Measurements from ENCODE around the gene RPS6KC1. TPM values are rescaled to one million over a fixed set of nuclear protein-coding genes. Genes with fewer than 3 reads are reported as not detected.

RPS6KC1 gene
- total and polyA plus RNA-seq, 4 experiments from 2014 or later, result 4.2 to 15.4 (median 11.2) TPM

- H3K27me3 ChIP-seq (ENCODE audit: insufficient read depth, low read length), result no peaks in the 10 kb centered on the region
- Mint-ChIP-seq H3K9me3 (no peaks in the 10 kb centered on the region), H3K27ac (no peak overlapping the region), H3K4me3 (no peak overlapping the region), H3K27me3 (no peaks in the 10 kb centered on the region), H3K4me1 (no peaks in the 10 kb centered on the region), H3K36me3 (peaks cover 8 to 26% of the 10 kb centered on the region in 2 donors)
- no peak overlapping the region for H3K27ac ChIP-seq (ENCODE audit: low read depth, low read length)
- POLR2A ChIA-PET (ENCODE audit: partially characterized antibody), result no interaction called here
- no peaks in the 10 kb centered on the region for H3K9me3 ChIP-seq (ENCODE audit: control insufficient read depth in 1 of 2, low read length in 2 of 2)
- DNase-seq, result no peak
- H3K36me3 ChIP-seq (ENCODE audit: insufficient read depth, low read length), result no peaks in the 10 kb centered on the region
- intact Hi-C loops (cut with micrococcal nuclease), result no loop called here
- CTCF ChIA-PET (ENCODE audit: partially characterized antibody), result interaction anchor here (0.8 to 1.6 kb wide), 3 partner anchors 17 to 876 kb away, joined by 3 to 4 read pairs (median 4); no protein-coding TSS in a partner anchor
- no peaks in the 10 kb centered on the region for H3K4me1 ChIP-seq (ENCODE audit: insufficient read depth, low read length)
- no peak overlapping the region for H3K4me3 ChIP-seq (ENCODE audit: low read length in 2 of 2)
These were observed 196.0 kb downstream of the RPS6KC1 start for GRCh38 chr1:213247038-213247437.

GRCh38 chr1:213249395-213249794, 198.4 kb downstream of the RPS6KC1 start:
- Mint-ChIP-seq H3K36me3 (peaks cover 4 to 32% of the 10 kb centered on the region in 2 donors), H3K9me3 (no peaks in the 10 kb centered on the region), H3K27ac (peak overlapping the region in 1 of 7 donors; percentile 11), H3K4me3 (no peak overlapping the region), H3K4me1 (no peaks in the 10 kb centered on the region), H3K27me3 (no peaks in the 10 kb centered on the region)
- Histone ChIP-seq H3K27me3 (ENCODE audit: insufficient read depth, low read length) (no peaks in the 10 kb centered on the region), H3K4me3 (ENCODE audit: low read length in 2 of 2) (no peak overlapping the region), H3K27ac (ENCODE audit: low read depth, low read length) (no peak overlapping the region), H3K9me3 (ENCODE audit: control insufficient read depth in 1 of 2, low read length in 2 of 2) (no peaks in the 10 kb centered on the region), H3K36me3 (ENCODE audit: insufficient read depth, low read length) (no peaks in the 10 kb centered on the region), H3K4me1 (ENCODE audit: insufficient read depth, low read length) (no peaks in the 10 kb centered on the region)
- intact Hi-C loops (cut with micrococcal nuclease), result no loop called here
- ChIA-PET CTCF (ENCODE audit: partially characterized antibody) (interaction anchor here (1.6 kb wide), 1 partner anchor 9 kb away, joined by 5 read pairs; no protein-coding TSS in a partner anchor), POLR2A (ENCODE audit: partially characterized antibody) (no interaction called here)
- DNase-seq, result no peak

GRCh38 chr1:213250041-213250440, 199.0 kb downstream of the RPS6KC1 start:
- H3K27ac ChIP-seq (ENCODE audit: low read depth, low read length), result no peak overlapping the region
- Mint-ChIP-seq H3K9me3 (no peaks in the 10 kb centered on the region), H3K36me3 (peaks cover 4 to 33% of the 10 kb centered on the region in 2 donors), H3K4me1 (no peaks in the 10 kb centered on the region), H3K27ac (no peak overlapping the region), H3K27me3 (no peaks in the 10 kb centered on the region), H3K4me3 (no peak overlapping the region)
- no peak for DNase-seq
- POLR2A ChIA-PET (ENCODE audit: partially characterized antibody), result no interaction called here
- no peaks in the 10 kb centered on the region for H3K27me3 ChIP-seq (ENCODE audit: insufficient read depth, low read length)
- CTCF ChIA-PET (ENCODE audit: partially characterized antibody), result interaction anchor here (1.6 kb wide), 1 partner anchor 10 kb away, joined by 5 read pairs; no protein-coding TSS in a partner anchor
- no peaks in the 10 kb centered on the region for H3K4me1 ChIP-seq (ENCODE audit: insufficient read depth, low read length)
- no peaks in the 10 kb centered on the region for H3K36me3 ChIP-seq (ENCODE audit: insufficient read depth, low read length)
- H3K9me3 ChIP-seq (ENCODE audit: control insufficient read depth in 1 of 2, low read length in 2 of 2), result no peaks in the 10 kb centered on the region
- H3K4me3 ChIP-seq (ENCODE audit: low read length in 2 of 2), result no peak overlapping the region
- intact Hi-C loops (cut with micrococcal nuclease), result no loop called here

- ChIA-PET POLR2A (ENCODE audit: partially characterized antibody) (no interaction called here), CTCF (ENCODE audit: partially characterized antibody) (interaction anchor here (1.6 kb wide), 1 partner anchor 10 kb away, joined by 5 read pairs; no protein-coding TSS in a partner anchor)
- Mint-ChIP-seq H3K27ac (no peak overlapping the region), H3K4me3 (no peak overlapping the region), H3K4me1 (no peaks in the 10 kb centered on the region), H3K27me3 (no peaks in the 10 kb centered on the region), H3K36me3 (peaks cover 4 to 33% of the 10 kb centered on the region in 2 donors), H3K9me3 (no peaks in the 10 kb centered on the region)
- no peak overlapping the region for H3K27ac ChIP-seq (ENCODE audit: low read depth, low read length)
- H3K9me3 ChIP-seq (ENCODE audit: control insufficient read depth in 1 of 2, low read length in 2 of 2), result no peaks in the 10 kb centered on the region
- H3K36me3 ChIP-seq (ENCODE audit: insufficient read depth, low read length), result no peaks in the 10 kb centered on the region
- intact Hi-C loops (cut with micrococcal nuclease), result no loop called here
- no peaks in the 10 kb centered on the region for H3K4me1 ChIP-seq (ENCODE audit: insufficient read depth, low read length)
- H3K27me3 ChIP-seq (ENCODE audit: insufficient read depth, low read length), result no peaks in the 10 kb centered on the region
- no peak overlapping the region for H3K4me3 ChIP-seq (ENCODE audit: low read length in 2 of 2)
- no peak for DNase-seq
These were observed 199.4 kb downstream of the RPS6KC1 start for GRCh38 chr1:213250446-213250845.

GRCh38 chr1:213251972-213252371, 200.9 kb downstream of the RPS6KC1 start:
- Histone ChIP-seq H3K9me3 (ENCODE audit: control insufficient read depth in 1 of 2, low read length in 2 of 2) (no peaks in the 10 kb centered on the region), H3K27ac (ENCODE audit: low read depth, low read length) (no peak overlapping the region), H3K4me1 (ENCODE audit: insufficient read depth, low read length) (no peaks in the 10 kb centered on the region), H3K27me3 (ENCODE audit: insufficient read depth, low read length) (no peaks in the 10 kb centered on the region), H3K4me3 (ENCODE audit: low read length in 2 of 2) (no peak overlapping the region), H3K36me3 (ENCODE audit: insufficient read depth, low read length) (no peaks in the 10 kb centered on the region)
- no peaks in the 10 kb centered on the region for H3K4me1 Mint-ChIP-seq
- H3K4me3 Mint-ChIP-seq, result no peak overlapping the region
- POLR2A ChIA-PET (ENCODE audit: partially characterized antibody), result no interaction called here
- peaks cover 3 to 40% of the 10 kb centered on the region in 2 donors for H3K36me3 Mint-ChIP-seq
- no peak for DNase-seq
- CTCF ChIA-PET (ENCODE audit: partially characterized antibody), result no interaction called here
- H3K9me3 Mint-ChIP-seq, result no peaks in the 10 kb centered on the region
- H3K27me3 Mint-ChIP-seq, result no peaks in the 10 kb centered on the region
- H3K27ac Mint-ChIP-seq, result no peak overlapping the region
- intact Hi-C loops (cut with micrococcal nuclease), result no loop called here

GRCh38 chr1:213256438-213257087, 205.5 kb downstream of the RPS6KC1 start:
- ChIA-PET CTCF (ENCODE audit: partially characterized antibody) (interaction anchor here (1.3 kb wide), 1 partner anchor 12 kb away, joined by 3 read pairs; no protein-coding TSS in a partner anchor), POLR2A (ENCODE audit: partially characterized antibody) (no interaction called here)
- intact Hi-C loops (cut with micrococcal nuclease), result no loop called here

GRCh38 chr1:213260311-213261075, 209.5 kb downstream of the RPS6KC1 start:
- Histone ChIP-seq H3K27me3 (ENCODE audit: insufficient read depth, low read length) (no peaks in the 10 kb centered on the region), H3K27ac (ENCODE audit: low read depth, low read length) (no peak overlapping the region), H3K4me3 (ENCODE audit: low read length in 2 of 2) (no peak overlapping the region), H3K36me3 (ENCODE audit: insufficient read depth, low read length) (no peaks in the 10 kb centered on the region), H3K9me3 (ENCODE audit: control insufficient read depth in 1 of 2, low read length in 2 of 2) (no peaks in the 10 kb centered on the region), H3K4me1 (ENCODE audit: insufficient read depth, low read length) (no peaks in the 10 kb centered on the region)
- Mint-ChIP-seq H3K27me3 (no peaks in the 10 kb centered on the region), H3K27ac (no peak overlapping the region), H3K4me1 (no peaks in the 10 kb centered on the region), H3K9me3 (peaks cover 0 to 4% (median under 1%) of the 10 kb centered on the region in 8 donors), H3K4me3 (no peak overlapping the region), H3K36me3 (peaks cover 33 to 62% of the 10 kb centered on the region in 2 donors)
- intact Hi-C loops (cut with micrococcal nuclease), result no loop called here
- POLR2A ChIA-PET (ENCODE audit: partially characterized antibody), result no interaction called here
- CTCF ChIA-PET (ENCODE audit: partially characterized antibody), result no interaction called here
- DNase-seq, result no peak

More at GRCh38 chr1:213256438-213257087, 205.5 kb downstream of the RPS6KC1 start:
- no peaks in the 10 kb centered on the region for H3K36me3 ChIP-seq (ENCODE audit: insufficient read depth, low read length)
- no peak overlapping the region for H3K4me3 Mint-ChIP-seq
- H3K27me3 Mint-ChIP-seq, result no peaks in the 10 kb centered on the region
- no peaks in the 10 kb centered on the region for H3K9me3 Mint-ChIP-seq
- no peak for DNase-seq
- no peak overlapping the region for H3K4me3 ChIP-seq (ENCODE audit: low read length in 2 of 2)
- no peak overlapping the region for H3K27ac Mint-ChIP-seq
- H3K4me1 Mint-ChIP-seq, result no peaks in the 10 kb centered on the region
- no peaks in the 10 kb centered on the region for H3K9me3 ChIP-seq (ENCODE audit: control insufficient read depth in 1 of 2, low read length in 2 of 2)
- no peaks in the 10 kb centered on the region for H3K4me1 ChIP-seq (ENCODE audit: insufficient read depth, low read length)
- H3K27ac ChIP-seq (ENCODE audit: low read depth, low read length), result no peak overlapping the region
- peaks cover 10 to 42% of the 10 kb centered on the region in 2 donors for H3K36me3 Mint-ChIP-seq
- H3K27me3 ChIP-seq (ENCODE audit: insufficient read depth, low read length), result no peaks in the 10 kb centered on the region
